ENCODE results near the gene CADPS2. TPM values are rescaled to one million over a fixed set of nuclear protein-coding genes. Genes with fewer than 3 reads are reported as not detected.

The CADPS2 gene
- total RNA-seq, 5 donors from 2014 or later (not counting 1 experiment from before 2014, with no cell fraction given), result 0.15 to 0.28 (median 0.16) TPM; not detected in 2

DNA sequence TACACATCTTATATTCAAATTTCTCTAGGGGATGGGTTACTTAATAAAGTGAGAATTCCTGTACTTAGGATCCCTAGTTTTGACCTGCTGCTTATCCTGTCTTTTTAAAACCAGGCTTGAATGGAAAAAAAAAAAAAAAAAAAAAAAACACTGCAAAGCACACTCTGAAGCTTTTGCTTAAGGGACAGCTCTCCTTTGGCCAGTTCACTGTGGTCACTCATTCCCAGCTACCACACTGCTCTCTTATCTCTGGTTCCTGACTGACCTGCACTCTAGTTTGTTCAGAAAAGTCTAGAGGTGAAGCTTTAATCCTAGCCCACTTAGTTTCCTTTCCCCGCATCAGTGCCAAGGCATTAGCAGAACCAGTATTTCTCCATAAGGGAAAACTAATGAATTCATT, 82.4 kb downstream of the CADPS2 start:
- Histone ChIP-seq H3K36me3 (ENCODE audit: control insufficient read depth in 2 of 2, extremely low read depth in 1 of 2, insufficient read depth in 1 of 2, low read length in 1 of 2) (no peaks in the 10 kb centered on the region), H3K27me3 (replicated peaks in 1 of 2; ENCODE audit: control insufficient read depth in 2 of 2, extremely low read depth in 1 of 2, insufficient read depth in 2 of 2, low read length in 1 of 2) (no peaks in the 10 kb centered on the region), H3K4me3 (ENCODE audit: control insufficient read depth in 1 of 2, extremely low read depth in 1 of 2, low read length in 1 of 2) (no peak overlapping the region), H3K9me3 (no peaks in the 10 kb centered on the region), H3K27ac (ENCODE audit: low read length) (no peak overlapping the region), H3K4me1 (ENCODE audit: control insufficient read depth in 1 of 2, extremely low read depth in 1 of 2, insufficient read depth in 2 of 2, low read length in 2 of 2) (no peaks in the 10 kb centered on the region)
- no peak overlapping the region for H3K27ac Mint-ChIP-seq
- peaks cover 0 to 3% (median 0%) of the 10 kb centered on the region in 3 donors for H3K9me3 Mint-ChIP-seq
- DNase-seq (no peak), ATAC-seq (replicated peaks in 1 of 4) (no peak)
- ChIA-PET CTCF (no interaction called here), POLR2A (interaction anchor here in 1 of 2 donors (0.6 kb wide), 1 partner anchor 32 kb away, joined by 3 read pairs; no protein-coding TSS in a partner anchor)
- H3K4me3 Mint-ChIP-seq, result no peak overlapping the region
- no peaks in the 10 kb centered on the region for H3K27me3 Mint-ChIP-seq
- no peaks in the 10 kb centered on the region for H3K36me3 Mint-ChIP-seq
- 100% methylated on average over 1 of the region's 1 CpG for WGBS (ENCODE audit: insufficient coverage)
- H3K4me1 Mint-ChIP-seq, result no peaks in the 10 kb centered on the region

DNA sequence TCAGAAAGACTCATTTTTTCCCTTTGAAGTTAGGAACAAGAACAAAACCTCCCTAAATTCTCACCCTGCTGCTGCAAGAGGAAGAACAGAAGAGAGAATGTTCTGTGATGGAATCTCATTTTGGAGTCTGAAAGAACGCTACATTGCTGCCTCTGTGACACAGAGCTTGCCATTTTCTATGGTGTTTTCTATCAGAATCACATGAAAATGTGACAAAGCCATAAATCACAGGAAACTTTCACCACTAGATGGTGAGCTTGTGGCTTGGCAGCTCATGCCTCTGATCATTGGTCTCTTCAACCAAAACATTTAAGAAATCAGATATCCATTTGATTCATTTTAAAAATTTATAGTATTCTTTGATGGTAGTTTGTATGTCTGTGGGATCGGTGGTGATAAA, 82.9 kb downstream of the CADPS2 start:
- no peak overlapping the region for H3K27ac Mint-ChIP-seq

DNA sequence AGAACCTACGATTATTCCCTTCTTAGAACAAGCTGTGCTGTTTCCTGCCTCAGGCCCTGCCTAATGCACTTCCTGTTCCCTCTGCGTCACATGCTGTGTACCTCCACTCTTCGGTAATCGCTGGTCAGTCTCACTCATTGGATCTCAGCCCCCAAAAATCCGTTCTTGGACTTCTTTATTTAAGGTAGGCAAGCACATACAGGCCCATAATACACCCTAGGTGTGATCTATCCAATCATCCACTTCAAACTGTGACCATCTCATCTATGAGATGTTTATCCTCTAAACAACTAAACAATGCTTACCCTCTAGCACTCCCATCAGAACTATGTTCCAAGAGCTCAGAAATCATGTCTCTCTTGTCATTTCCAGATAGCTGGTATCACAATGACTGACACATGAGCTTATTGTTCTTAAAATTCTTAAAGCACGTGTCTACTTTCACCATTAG, 83.9 kb downstream of the CADPS2 start:
- no peak overlapping the region for H3K4me3 Mint-ChIP-seq
- H3K4me1 Mint-ChIP-seq, result no peaks in the 10 kb centered on the region
- Histone ChIP-seq H3K36me3 (ENCODE audit: control insufficient read depth in 2 of 2, extremely low read depth in 1 of 2, insufficient read depth in 1 of 2, low read length in 1 of 2) (no peaks in the 10 kb centered on the region), H3K27ac (ENCODE audit: low read length) (no peak overlapping the region), H3K9me3 (no peaks in the 10 kb centered on the region), H3K4me3 (ENCODE audit: control insufficient read depth in 1 of 2, extremely low read depth in 1 of 2, low read length in 1 of 2) (no peak overlapping the region), H3K27me3 (replicated peaks in 1 of 2; ENCODE audit: control insufficient read depth in 2 of 2, extremely low read depth in 1 of 2, insufficient read depth in 2 of 2, low read length in 1 of 2) (no peaks in the 10 kb centered on the region), H3K4me1 (ENCODE audit: control insufficient read depth in 1 of 2, extremely low read depth in 1 of 2, insufficient read depth in 2 of 2, low read length in 2 of 2) (no peaks in the 10 kb centered on the region)
- ATAC-seq (replicated peaks in 1 of 4) (no peak), DNase-seq (no peak)
- 42% methylated on average over 5 of the region's 6 CpGs for WGBS (ENCODE audit: insufficient coverage)
- no peak overlapping the region for H3K27ac Mint-ChIP-seq
- ChIA-PET POLR2A (no interaction called here), CTCF (no interaction called here)
- H3K9me3 Mint-ChIP-seq, result peaks cover 0 to 3% (median 0%) of the 10 kb centered on the region in 3 donors
- H3K36me3 Mint-ChIP-seq, result no peaks in the 10 kb centered on the region
- no peaks in the 10 kb centered on the region for H3K27me3 Mint-ChIP-seq

More for the DNA sequence above, 82.9 kb downstream of the CADPS2 start:
- H3K4me1 Mint-ChIP-seq, result no peaks in the 10 kb centered on the region
- POLR2A ChIA-PET, result no interaction called here
- no peak overlapping the region for H3K4me3 ChIP-seq (ENCODE audit: control insufficient read depth in 1 of 2, extremely low read depth in 1 of 2, low read length in 1 of 2)
- H3K36me3 Mint-ChIP-seq, result no peaks in the 10 kb centered on the region
- no peaks in the 10 kb centered on the region for H3K4me1 ChIP-seq (ENCODE audit: control insufficient read depth in 1 of 2, extremely low read depth in 1 of 2, insufficient read depth in 2 of 2, low read length in 2 of 2)
- ATAC-seq (replicated peaks in 1 of 4), result no peak
- CTCF ChIA-PET, result no interaction called here
- no peak overlapping the region for H3K27ac ChIP-seq (ENCODE audit: low read length)
- no peak for DNase-seq
- H3K36me3 ChIP-seq (ENCODE audit: control insufficient read depth in 2 of 2, extremely low read depth in 1 of 2, insufficient read depth in 1 of 2, low read length in 1 of 2), result no peaks in the 10 kb centered on the region
- no CpG with 5 or more reads among the region's 2 CpGs for WGBS (ENCODE audit: insufficient coverage)
- peaks cover 0 to 3% (median 0%) of the 10 kb centered on the region in 3 donors for H3K9me3 Mint-ChIP-seq
- H3K27me3 ChIP-seq (replicated peaks in 1 of 2; ENCODE audit: control insufficient read depth in 2 of 2, extremely low read depth in 1 of 2, insufficient read depth in 2 of 2, low read length in 1 of 2), result no peaks in the 10 kb centered on the region
- no peak overlapping the region for H3K4me3 Mint-ChIP-seq
- no peaks in the 10 kb centered on the region for H3K27me3 Mint-ChIP-seq
- no peaks in the 10 kb centered on the region for H3K9me3 ChIP-seq

DNA sequence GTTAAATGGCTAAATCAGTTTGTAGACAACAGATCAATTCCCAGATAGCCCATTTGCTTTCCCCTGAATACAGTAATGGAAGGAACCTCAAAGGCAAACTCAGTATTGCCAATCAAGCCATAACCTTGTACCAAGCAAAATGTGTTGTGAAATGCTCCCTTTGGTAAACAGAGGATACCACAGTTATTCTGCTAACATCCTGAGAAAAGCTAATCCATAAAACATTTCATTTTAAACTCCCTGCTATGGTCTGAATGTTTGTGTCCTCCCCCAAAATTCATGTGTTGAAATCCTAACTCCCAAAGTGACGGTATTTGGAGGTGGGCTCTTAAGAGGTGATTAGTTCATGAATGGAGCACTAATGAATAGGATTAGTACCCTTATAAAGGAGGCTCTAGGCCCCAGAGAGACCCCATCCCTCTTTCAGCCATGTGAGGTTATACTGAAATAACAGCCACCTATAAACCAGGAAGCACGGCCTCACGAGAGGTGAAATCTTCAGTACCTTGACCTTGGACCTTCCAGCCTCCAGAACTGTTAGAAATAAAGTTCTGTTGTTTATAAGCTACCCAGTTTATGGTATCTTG, 94.2 kb downstream of the CADPS2 start:
- Histone ChIP-seq H3K4me3 (ENCODE audit: control insufficient read depth in 1 of 2, extremely low read depth in 1 of 2, low read length in 1 of 2) (no peak overlapping the region), H3K36me3 (ENCODE audit: control insufficient read depth in 2 of 2, extremely low read depth in 1 of 2, insufficient read depth in 1 of 2, low read length in 1 of 2) (no peaks in the 10 kb centered on the region), H3K4me1 (ENCODE audit: control insufficient read depth in 1 of 2, extremely low read depth in 1 of 2, insufficient read depth in 2 of 2, low read length in 2 of 2) (no peaks in the 10 kb centered on the region), H3K27ac (ENCODE audit: low read length) (no peak overlapping the region), H3K27me3 (replicated peaks in 1 of 2; ENCODE audit: control insufficient read depth in 2 of 2, extremely low read depth in 1 of 2, insufficient read depth in 2 of 2, low read length in 1 of 2) (no peaks in the 10 kb centered on the region), H3K9me3 (no peaks in the 10 kb centered on the region)
- ChIA-PET POLR2A (no interaction called here), CTCF (no interaction called here)
- Mint-ChIP-seq H3K36me3 (no peaks in the 10 kb centered on the region), H3K4me3 (no peak overlapping the region), H3K27ac (no peak overlapping the region), H3K27me3 (no peaks in the 10 kb centered on the region), H3K4me1 (no peaks in the 10 kb centered on the region), H3K9me3 (peaks cover 0 to 9% (median 3%) of the 10 kb centered on the region in 3 donors)
- DNase-seq (no peak), ATAC-seq (replicated peaks in 1 of 4) (no peak)
- WGBS (ENCODE audit: insufficient coverage), result no CpG with 5 or more reads among the region's 3 CpGs

DNA sequence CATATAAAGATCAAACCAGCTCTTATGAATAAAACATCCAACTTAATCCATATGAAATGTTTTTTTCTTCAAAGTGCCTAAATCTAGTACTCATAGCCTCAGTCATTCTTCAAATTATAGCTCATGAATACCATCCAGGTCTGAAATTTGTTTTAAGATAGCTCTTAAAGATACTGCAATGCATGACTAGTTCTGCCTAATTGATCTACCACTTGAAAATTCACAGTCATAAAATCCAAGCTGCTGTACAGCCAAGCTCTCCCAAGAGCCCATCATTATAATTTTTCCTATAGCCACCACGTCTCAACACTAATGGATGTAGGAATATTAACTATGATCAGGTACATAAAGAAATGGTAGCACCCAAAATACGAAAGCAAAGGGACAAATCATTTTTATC, 95.7 kb downstream of the CADPS2 start:
- H3K4me1 ChIP-seq (ENCODE audit: control insufficient read depth in 1 of 2, extremely low read depth in 1 of 2, insufficient read depth in 2 of 2, low read length in 2 of 2), result no peaks in the 10 kb centered on the region
- H3K27me3 ChIP-seq (replicated peaks in 1 of 2; ENCODE audit: control insufficient read depth in 2 of 2, extremely low read depth in 1 of 2, insufficient read depth in 2 of 2, low read length in 1 of 2), result no peaks in the 10 kb centered on the region
- no peak for ATAC-seq (replicated peaks in 1 of 4)
- Mint-ChIP-seq H3K4me1 (no peaks in the 10 kb centered on the region), H3K27ac (no peak overlapping the region), H3K9me3 (peaks cover 3 to 7% (median 5%) of the 10 kb centered on the region in 3 donors), H3K27me3 (no peaks in the 10 kb centered on the region), H3K36me3 (no peaks in the 10 kb centered on the region), H3K4me3 (no peak overlapping the region)
- no CpG with 5 or more reads among the region's 2 CpGs for WGBS (ENCODE audit: insufficient coverage)
- POLR2A ChIA-PET, result no interaction called here
- no peak for DNase-seq
- CTCF ChIA-PET, result no interaction called here
- no peaks in the 10 kb centered on the region for H3K9me3 ChIP-seq
- H3K36me3 ChIP-seq (ENCODE audit: control insufficient read depth in 2 of 2, extremely low read depth in 1 of 2, insufficient read depth in 1 of 2, low read length in 1 of 2), result no peaks in the 10 kb centered on the region
- no peak overlapping the region for H3K4me3 ChIP-seq (ENCODE audit: control insufficient read depth in 1 of 2, extremely low read depth in 1 of 2, low read length in 1 of 2)
- no peak overlapping the region for H3K27ac ChIP-seq (ENCODE audit: low read length)

DNA sequence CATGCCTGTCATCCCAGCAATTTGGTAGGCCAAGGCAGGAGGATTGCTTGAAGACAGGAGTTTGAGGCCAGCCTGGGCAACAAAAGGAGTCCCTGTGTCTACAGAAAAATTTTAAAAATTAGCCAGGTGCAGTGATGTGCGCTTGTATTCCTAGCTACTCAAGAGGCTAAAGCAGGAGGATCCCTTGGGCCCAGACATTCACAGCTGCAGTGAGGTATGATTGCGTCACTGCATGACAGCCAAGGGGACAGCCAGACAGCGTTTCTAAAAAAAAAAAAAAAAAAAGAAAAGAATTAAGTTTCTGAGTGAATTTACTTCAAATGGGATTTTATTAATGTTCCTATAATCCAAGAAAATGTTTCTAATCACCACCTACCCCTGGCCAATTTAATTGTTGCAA, 96.1 kb downstream of the CADPS2 start:
- Histone ChIP-seq H3K27ac (ENCODE audit: low read length) (no peak overlapping the region), H3K27me3 (replicated peaks in 1 of 2; ENCODE audit: control insufficient read depth in 2 of 2, extremely low read depth in 1 of 2, insufficient read depth in 2 of 2, low read length in 1 of 2) (no peaks in the 10 kb centered on the region), H3K9me3 (no peaks in the 10 kb centered on the region), H3K4me1 (ENCODE audit: control insufficient read depth in 1 of 2, extremely low read depth in 1 of 2, insufficient read depth in 2 of 2, low read length in 2 of 2) (no peaks in the 10 kb centered on the region), H3K36me3 (ENCODE audit: control insufficient read depth in 2 of 2, extremely low read depth in 1 of 2, insufficient read depth in 1 of 2, low read length in 1 of 2) (no peaks in the 10 kb centered on the region), H3K4me3 (ENCODE audit: control insufficient read depth in 1 of 2, extremely low read depth in 1 of 2, low read length in 1 of 2) (no peak overlapping the region)
- ChIA-PET CTCF (no interaction called here), POLR2A (no interaction called here)
- 100% methylated on average over 1 of the region's 3 CpGs for WGBS (ENCODE audit: insufficient coverage)
- Mint-ChIP-seq H3K36me3 (no peaks in the 10 kb centered on the region), H3K4me3 (no peak overlapping the region), H3K27ac (no peak overlapping the region), H3K4me1 (no peaks in the 10 kb centered on the region), H3K27me3 (no peaks in the 10 kb centered on the region), H3K9me3 (peaks cover 3 to 7% (median 6%) of the 10 kb centered on the region in 3 donors)
- ATAC-seq (replicated peaks in 1 of 4) (no peak), DNase-seq (no peak)

DNA sequence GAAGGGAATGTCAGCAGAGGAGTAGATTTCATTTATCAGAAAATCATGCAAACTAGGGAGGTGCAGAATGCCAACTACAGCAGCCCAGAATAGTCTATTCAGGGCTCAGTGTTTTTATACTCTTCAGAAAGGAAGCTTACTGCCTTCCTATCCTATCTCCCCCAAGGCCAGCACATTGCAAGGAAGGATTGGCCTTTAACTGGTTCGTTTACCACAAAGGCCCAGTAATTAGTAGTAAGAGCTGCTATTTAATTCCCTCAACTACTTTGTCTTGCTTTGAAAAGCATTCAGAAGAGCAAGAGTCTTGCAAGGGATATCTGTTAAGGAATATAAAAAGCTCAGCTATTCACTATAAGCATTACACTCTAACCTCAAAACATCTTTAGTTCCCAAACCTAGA, 97.1 kb downstream of the CADPS2 start:
- no peaks in the 10 kb centered on the region for H3K27me3 Mint-ChIP-seq
- POLR2A ChIA-PET, result no interaction called here
- H3K4me1 Mint-ChIP-seq, result no peaks in the 10 kb centered on the region
- ATAC-seq (replicated peaks in 1 of 4), result no peak
- WGBS (ENCODE audit: insufficient coverage), result no CpG with 5 or more reads among the region's 1 CpG
- Histone ChIP-seq H3K4me1 (ENCODE audit: control insufficient read depth in 1 of 2, extremely low read depth in 1 of 2, insufficient read depth in 2 of 2, low read length in 2 of 2) (no peaks in the 10 kb centered on the region), H3K27ac (ENCODE audit: low read length) (no peak overlapping the region), H3K4me3 (ENCODE audit: control insufficient read depth in 1 of 2, extremely low read depth in 1 of 2, low read length in 1 of 2) (no peak overlapping the region), H3K36me3 (ENCODE audit: control insufficient read depth in 2 of 2, extremely low read depth in 1 of 2, insufficient read depth in 1 of 2, low read length in 1 of 2) (no peaks in the 10 kb centered on the region), H3K27me3 (replicated peaks in 1 of 2; ENCODE audit: control insufficient read depth in 2 of 2, extremely low read depth in 1 of 2, insufficient read depth in 2 of 2, low read length in 1 of 2) (no peaks in the 10 kb centered on the region), H3K9me3 (no peaks in the 10 kb centered on the region)
- H3K4me3 Mint-ChIP-seq, result no peak overlapping the region
- H3K9me3 Mint-ChIP-seq, result peaks cover 7 to 15% (median 8%) of the 10 kb centered on the region in 3 donors
- CTCF ChIA-PET, result interaction anchor here in 1 of 2 donors (0.7 kb wide), 1 partner anchor 22 kb away, joined by 3 read pairs; no protein-coding TSS in a partner anchor
- H3K36me3 Mint-ChIP-seq, result no peaks in the 10 kb centered on the region
- no peak overlapping the region for H3K27ac Mint-ChIP-seq
- no peak for DNase-seq

All from T-cell (primary cell).